ENCODE results near the gene PRELID3B. TPM values are rescaled to one million over a fixed set of nuclear protein-coding genes. Genes with fewer than 3 reads are reported as not detected.

The PRELID3B gene
- total RNA-seq, 1 experiment from 2014 or later = 129 TPM

- TF ChIP-seq, protein P1, sequence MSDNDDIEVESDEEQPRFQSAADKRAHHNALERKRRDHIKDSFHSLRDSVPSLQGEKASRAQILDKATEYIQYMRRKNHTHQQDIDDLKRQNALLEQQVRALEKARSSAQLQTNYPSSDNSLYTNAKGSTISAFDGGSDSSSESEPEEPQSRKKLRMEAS (IDR thresholded peaks at IDR 0.05) = no peak
Observed at GRCh38 chr20:59035381-59035780, 7.2 kb downstream of the PRELID3B start (continued).

- ChIA-PET POLR2A (no interaction called here), RAD21 (ENCODE audit: low non-redundant PET in 1 of 2, low total read pairs in 2 of 2, uncharacterized antibody in 2 of 2, unreplicated experiment in 2 of 2) (no interaction called here), CTCF (interaction anchor here (0.6 to 1.9 kb wide), 2 partner anchors 9 to 54 kb away, joined by 3 to 8 read pairs; partner anchors contain the start of gene PRELID3B)
- Histone ChIP-seq H3K27ac (ENCODE audit: low read depth, low read length) (peak overlapping the region; percentile 78; the same call in 1 of the 2 replicates), H4K20me1 (ENCODE audit: insufficient read depth) (peaks cover 9% of the 10 kb centered on the region; the same call in 1 of the 2 replicates), H3K9me3 (ENCODE audit: control insufficient read depth in 1 of 2, insufficient read depth in 1 of 2, low read depth in 1 of 2, low read length in 2 of 2) (no peaks in the 10 kb centered on the region), H3K4me1 (ENCODE audit: control insufficient read depth in 1 of 2, insufficient read depth in 2 of 2, low read length in 2 of 2) (peaks cover 10 to 25% of the 10 kb centered on the region in 2 experiments), H3K36me3 (ENCODE audit: control insufficient read depth in 1 of 2, insufficient read depth in 2 of 2, low read length in 2 of 2) (peaks cover 48 to 50% of the 10 kb centered on the region in 2 experiments), H3K9ac (ENCODE audit: low read length) (peak overlapping the region; percentile 66), H3K79me2 (ENCODE audit: insufficient read depth, low read length) (peaks cover 70% of the 10 kb centered on the region), H3K4me2 (ENCODE audit: low read length) (peak overlapping the region; percentile 81; the same call in 1 of the 2 replicates), H3K4me3 (replicated peaks in 1 of 2; ENCODE audit: low read depth in 1 of 2, low read length in 2 of 2) (peak overlapping the region in 1 of 2 experiments; percentile 86; a peak in 1 of 4 replicates), H3K27me3 (ENCODE audit: insufficient read depth, low read length) (no peaks in the 10 kb centered on the region), H2AFZ (ENCODE audit: low read depth, low read length, poor library complexity, severe bottlenecking) (no peak overlapping the region), H3K9me2 (ENCODE audit: insufficient read depth) (no peaks in the 10 kb centered on the region)
- intact Hi-C loops (cut with micrococcal nuclease) = loop anchor here (5.0 to 10.0 kb wide), 2 partner anchors 51 to 139 kb away; partner anchors contain the start of gene NELFCD
- ATAC-seq (no peak), DNase-seq (ENCODE audit: low read depth, low spot score) (no peak)
- TF ChIP-seq ZFX (IDR thresholded peaks at IDR 0.05) (no peak), REST (IDR thresholded peaks at IDR 0.05; ENCODE audit: low read depth) (no peak), EZH2 (IDR thresholded peaks at IDR 0.05) (no peak), EGR1 (IDR thresholded peaks at IDR 0.05; ENCODE audit: low read depth) (no peak), RAD21 (IDR thresholded peaks at IDR 0.05; ENCODE audit: low read depth) (no peak), CEBPB (IDR thresholded peaks at IDR 0.05; ENCODE audit: low read depth) (no peak), EZH2phosphoT487 (IDR thresholded peaks at IDR 0.05; ENCODE audit: borderline replicate concordance) (no peak), POLR2A (IDR thresholded peaks at IDR 0.05; ENCODE audit: borderline replicate concordance, extremely low read depth, insufficient read depth, insufficient read length) (no peak), JUND (IDR thresholded peaks at IDR 0.05) (no peak), SRF (IDR thresholded peaks at IDR 0.05; ENCODE audit: low read depth) (no peak)
- TF ChIP-seq, protein P2, sequence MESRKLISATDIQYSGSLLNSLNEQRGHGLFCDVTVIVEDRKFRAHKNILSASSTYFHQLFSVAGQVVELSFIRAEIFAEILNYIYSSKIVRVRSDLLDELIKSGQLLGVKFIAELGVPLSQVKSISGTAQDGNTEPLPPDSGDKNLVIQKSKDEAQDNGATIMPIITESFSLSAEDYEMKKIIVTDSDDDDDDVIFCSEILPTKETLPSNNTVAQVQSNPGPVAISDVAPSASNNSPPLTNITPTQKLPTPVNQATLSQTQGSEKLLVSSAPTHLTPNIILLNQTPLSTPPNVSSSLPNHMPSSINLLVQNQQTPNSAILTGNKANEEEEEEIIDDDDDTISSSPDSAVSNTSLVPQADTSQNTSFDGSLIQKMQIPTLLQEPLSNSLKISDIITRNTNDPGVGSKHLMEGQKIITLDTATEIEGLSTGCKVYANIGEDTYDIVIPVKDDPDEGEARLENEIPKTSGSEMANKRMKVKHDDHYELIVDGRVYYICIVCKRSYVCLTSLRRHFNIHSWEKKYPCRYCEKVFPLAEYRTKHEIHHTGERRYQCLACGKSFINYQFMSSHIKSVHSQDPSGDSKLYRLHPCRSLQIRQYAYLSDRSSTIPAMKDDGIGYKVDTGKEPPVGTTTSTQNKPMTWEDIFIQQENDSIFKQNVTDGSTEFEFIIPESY (IDR thresholded peaks at IDR 0.05; ENCODE audit: extremely low read depth, insufficient replicate concordance, low read length) = no peak
- TF ChIP-seq, protein P1 (IDR thresholded peaks at IDR 0.05) = no peak
- BruUV-seq (replicated peaks) = no TSS peak
Observed at GRCh38 chr20:59033616-59034165, 8.9 kb downstream of the PRELID3B start.
